RWPE1 (cell line): ENCODE measurements around the gene LSM8.
A peak's percentile ranks its signal among the peaks of the same experiment; 100 is the strongest.

Experiments used
- CTCF ChIA-PET: fragments of 350-600 bp; sonication (Branson Sonifier 250); formaldehyde crosslinking; extraction: SDS; loops from one replicate; lab custom pipeline; 2021; lab: Yijun Ruan, JAX
- POLR2A ChIA-PET: fragments of 400-600 bp; formaldehyde crosslinking; extraction: SDS; loops from one replicate; lab custom pipeline; 2020; ENCODE audit warnings: antibody characterized with exemption; ENCODE audit not compliant: low non-redundant PET; lab: Yijun Ruan, JAX
- DNase-seq: peaks from one replicate; pipeline ENCODE4 v3.0.0; 2012; ENCODE audit warnings: low spot score
- H3K27ac ChIP-seq: fragments of 450-650 bp; 2 replicates; pipeline ENCODE4 v1.5.1; 2017
- TF ChIP-seq, protein P1 (sequence below): fragments of 450-650 bp; conservative IDR thresholded peaks from 2 replicates; pipeline ENCODE4 v1.5.1; 2017; ENCODE audit warnings: low read depth, mild to moderate bottlenecking

The LSM8 gene

DNA sequence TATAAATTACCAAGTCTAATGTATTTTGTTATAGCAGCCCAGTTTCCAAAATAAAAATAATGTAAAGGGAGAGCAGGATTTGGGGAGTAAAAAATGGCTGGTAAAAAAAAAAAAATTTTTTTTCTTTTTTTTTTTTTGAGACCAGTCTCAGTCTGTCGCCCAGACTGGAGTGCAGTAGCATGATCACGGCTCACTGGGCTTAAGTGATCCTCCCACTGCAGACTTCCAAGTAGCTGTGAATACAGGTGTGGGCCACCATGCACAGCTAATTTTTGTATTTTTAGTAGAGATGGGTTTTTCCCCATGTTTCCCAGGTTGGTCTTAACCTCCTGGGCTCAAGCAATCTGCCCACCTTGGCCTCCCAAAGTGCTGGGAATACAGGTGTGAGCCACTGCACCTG is 4.8 kb upstream of the LSM8 start:
- ChIA-PET CTCF (no interaction called here), POLR2A (no interaction called here)
- DNase-seq: no peak
- TF ChIP-seq, protein P1, sequence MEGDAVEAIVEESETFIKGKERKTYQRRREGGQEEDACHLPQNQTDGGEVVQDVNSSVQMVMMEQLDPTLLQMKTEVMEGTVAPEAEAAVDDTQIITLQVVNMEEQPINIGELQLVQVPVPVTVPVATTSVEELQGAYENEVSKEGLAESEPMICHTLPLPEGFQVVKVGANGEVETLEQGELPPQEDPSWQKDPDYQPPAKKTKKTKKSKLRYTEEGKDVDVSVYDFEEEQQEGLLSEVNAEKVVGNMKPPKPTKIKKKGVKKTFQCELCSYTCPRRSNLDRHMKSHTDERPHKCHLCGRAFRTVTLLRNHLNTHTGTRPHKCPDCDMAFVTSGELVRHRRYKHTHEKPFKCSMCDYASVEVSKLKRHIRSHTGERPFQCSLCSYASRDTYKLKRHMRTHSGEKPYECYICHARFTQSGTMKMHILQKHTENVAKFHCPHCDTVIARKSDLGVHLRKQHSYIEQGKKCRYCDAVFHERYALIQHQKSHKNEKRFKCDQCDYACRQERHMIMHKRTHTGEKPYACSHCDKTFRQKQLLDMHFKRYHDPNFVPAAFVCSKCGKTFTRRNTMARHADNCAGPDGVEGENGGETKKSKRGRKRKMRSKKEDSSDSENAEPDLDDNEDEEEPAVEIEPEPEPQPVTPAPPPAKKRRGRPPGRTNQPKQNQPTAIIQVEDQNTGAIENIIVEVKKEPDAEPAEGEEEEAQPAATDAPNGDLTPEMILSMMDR: no peak
- H3K27ac ChIP-seq: no peak overlapping the region

DNA sequence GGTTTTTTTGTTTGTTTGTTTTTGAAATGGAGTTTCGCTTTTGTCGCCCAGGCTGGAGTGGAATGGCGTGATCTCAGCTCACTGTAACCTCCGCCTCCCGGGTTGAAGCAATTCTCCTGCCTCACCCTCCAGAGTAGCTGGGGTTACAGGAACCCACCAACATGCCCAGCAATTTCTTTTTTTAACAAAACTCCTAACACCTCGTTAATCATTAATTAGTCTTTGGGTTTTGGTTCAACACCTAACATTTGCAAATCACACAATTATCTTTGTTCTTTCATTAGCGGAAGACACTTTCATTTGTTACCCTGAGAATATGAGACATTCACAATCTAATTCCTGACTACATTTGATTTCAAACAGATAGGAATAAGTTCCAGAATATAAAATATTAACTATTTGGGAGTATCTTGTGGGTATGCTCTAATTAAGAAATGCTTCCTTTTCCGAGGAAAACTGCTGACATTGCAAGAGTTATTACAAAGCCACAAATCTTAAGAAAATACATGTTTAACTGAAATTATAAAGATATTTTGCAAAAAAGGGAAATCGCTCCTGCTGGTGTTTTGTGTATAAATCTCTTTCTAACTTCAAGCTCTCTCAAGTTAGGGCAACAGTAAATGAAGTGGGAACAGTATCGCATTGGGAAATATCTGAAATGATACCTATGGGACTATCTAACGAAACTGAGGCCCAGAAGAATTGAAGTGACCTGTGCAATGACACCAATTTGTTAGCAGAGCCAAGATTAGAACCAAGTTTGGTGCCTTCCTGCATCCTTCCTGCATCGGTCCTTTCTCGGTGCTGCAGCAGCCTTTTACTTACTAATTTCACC is 1.2 kb upstream of the LSM8 start:
- TF ChIP-seq, protein P1: no peak
- H3K27ac ChIP-seq: no peak overlapping the region
- DNase-seq: no peak
- CTCF ChIA-PET: no interaction called here
- POLR2A ChIA-PET: no interaction called here

DNA sequence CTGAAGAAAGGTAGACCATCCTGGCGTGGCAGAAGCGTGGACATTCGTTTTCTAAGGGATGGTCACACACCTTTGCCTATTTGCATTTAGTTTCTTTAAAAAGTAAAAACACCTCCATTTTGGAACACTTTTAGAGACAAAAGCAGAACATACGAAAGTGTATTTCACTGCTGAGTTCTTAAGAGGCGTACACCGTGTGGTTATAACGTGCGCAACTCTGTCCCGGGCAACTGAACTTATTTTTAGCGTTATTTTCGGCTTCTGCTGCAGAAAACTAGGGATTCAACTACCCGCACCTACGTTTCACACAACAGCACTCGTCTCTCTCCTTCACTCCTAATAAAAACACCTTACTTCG is 557 bp upstream of the LSM8 start:
- H3K27ac ChIP-seq: peak overlapping the region; percentile 88
- POLR2A ChIA-PET: no interaction called here
- CTCF ChIA-PET: no interaction called here
- DNase-seq: peak; percentile 4
- TF ChIP-seq, protein P1: no peak

DNA sequence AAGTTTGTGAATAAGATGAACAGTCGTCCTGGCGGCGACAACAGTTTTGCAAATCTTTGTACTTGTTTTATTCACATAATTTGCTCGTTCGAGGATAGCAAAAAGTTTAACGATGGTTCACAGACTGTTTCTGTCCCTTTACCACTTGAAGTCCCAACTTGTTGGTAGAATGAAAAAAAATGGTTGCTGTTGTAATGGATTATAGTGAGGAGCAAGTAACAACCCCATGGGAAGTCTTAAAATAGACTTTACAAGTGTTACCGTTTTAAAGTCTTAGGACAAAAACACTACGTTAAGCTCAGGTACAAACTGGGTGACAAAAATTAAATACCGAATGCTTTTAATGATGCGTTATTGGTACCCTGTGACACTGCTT is 589 bp downstream of the LSM8 start:
- TF ChIP-seq, protein P1: no peak
- no peak for DNase-seq
- POLR2A ChIA-PET: interaction anchor here (0.6 kb wide), 1 partner anchor 434 kb away, joined by 3 read pairs; no protein-coding TSS in a partner anchor
- H3K27ac ChIP-seq: peak overlapping the region; percentile 88
- CTCF ChIA-PET: no interaction called here

DNA sequence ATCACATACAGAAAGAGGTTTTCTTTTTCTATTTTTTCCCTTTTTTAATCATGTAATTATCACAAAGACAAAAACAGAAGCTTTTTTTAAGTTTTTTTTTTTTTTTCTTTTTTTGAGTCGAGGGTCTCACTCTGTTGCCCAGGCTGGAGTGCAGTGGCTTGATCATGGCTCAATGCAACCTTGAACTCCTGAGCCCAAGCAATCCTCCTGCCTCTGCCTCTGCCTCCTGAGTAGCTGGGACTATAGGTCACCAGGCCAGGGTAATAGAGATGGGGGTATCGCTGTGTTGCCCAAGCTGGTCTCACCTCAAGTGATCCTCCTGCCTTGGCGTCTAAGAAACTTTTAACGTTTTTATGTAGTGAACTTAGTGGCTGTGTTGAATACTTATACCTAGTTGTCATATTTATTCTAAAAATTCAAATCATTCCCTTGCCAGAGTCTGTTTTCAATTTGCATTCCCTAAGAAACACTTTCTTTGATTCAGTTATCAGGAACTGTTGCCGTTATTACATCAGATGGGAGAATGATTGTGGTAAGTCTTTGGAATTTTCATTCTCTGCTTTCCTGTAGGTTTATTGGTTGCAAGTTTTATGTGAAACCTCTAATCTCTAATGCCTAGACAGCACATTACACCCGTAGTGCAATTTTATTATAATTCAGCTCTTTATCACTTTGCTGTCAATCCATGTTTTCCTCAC is 1.3 kb downstream of the LSM8 start:
- POLR2A ChIA-PET: no interaction called here

DNA sequence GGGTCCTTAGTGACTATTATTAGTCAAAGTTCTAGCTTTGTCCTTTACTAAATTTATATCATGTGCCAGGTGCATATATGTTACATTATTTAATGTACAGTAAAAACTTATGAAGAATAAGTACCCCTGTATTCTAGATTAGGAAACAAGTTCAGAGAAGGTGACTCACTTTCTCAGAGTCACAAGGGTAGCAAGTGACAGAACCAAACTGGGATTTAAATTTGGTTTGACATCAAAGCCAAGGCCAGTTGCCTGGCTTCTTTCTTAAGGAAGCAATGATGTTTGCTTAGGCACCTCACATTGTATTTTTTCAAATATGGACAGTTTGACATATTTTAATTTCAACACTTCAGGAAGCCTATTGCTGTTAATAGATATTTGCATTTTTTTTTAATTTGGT is 2.5 kb downstream of the LSM8 start:
- TF ChIP-seq, protein P1: no peak
- ChIA-PET POLR2A (no interaction called here), CTCF (no interaction called here)
- H3K27ac ChIP-seq: no peak overlapping the region
- DNase-seq: no peak

More for the DNA sequence above, 1.3 kb downstream of the LSM8 start:
- TF ChIP-seq, protein P1: no peak
- H3K27ac ChIP-seq: no peak overlapping the region
- DNase-seq: no peak
- CTCF ChIA-PET: no interaction called here
